Stimulated activated CD4-positive, alpha-beta T cell treated with anti-CD3 and anti-CD28 coated beads, TNF-alpha, amount 100 ng/mL, for 1 hour (primary cell): Measurements from ENCODE around the gene AP3D1.
"Not testable (repeated sequence)": the region's sequence is repeated elsewhere in the genome, so short reads cannot be mapped to it uniquely, and the experiment has no call there.

Experiments
- DNase-seq, 3 donors: peaks; one replicate each; pipeline ENCODE4 v3.0.0-alpha.2; 2020; ENCODE audit warnings: low read depth in 3 of 3, low spot score in 1 of 3

Gene AP3D1

DNA sequence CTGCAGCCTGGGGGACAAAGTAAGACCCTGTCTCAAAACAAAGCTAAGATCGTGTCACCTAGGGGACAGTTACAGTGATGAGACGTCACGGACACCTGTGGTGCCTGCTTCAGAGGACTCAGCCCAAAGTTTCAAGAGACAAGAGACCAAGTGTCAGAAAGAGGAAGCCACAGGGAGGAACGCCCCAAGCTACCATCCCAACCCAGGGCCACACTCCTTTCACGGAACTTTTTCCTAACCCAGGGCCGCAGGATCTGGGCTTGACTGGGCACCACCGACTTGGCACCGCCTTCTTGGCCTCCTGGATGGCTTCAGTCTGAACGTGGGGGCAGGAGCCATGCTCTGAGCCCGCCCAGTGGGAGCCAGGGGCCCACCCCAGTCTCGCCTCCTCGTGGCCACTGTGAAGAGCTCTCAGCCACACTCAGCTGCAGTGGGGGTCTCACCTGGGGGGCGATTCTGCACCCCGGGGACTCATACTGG is 63.7 kb downstream of the AP3D1 start:
- DNase-seq = no peak

DNA sequence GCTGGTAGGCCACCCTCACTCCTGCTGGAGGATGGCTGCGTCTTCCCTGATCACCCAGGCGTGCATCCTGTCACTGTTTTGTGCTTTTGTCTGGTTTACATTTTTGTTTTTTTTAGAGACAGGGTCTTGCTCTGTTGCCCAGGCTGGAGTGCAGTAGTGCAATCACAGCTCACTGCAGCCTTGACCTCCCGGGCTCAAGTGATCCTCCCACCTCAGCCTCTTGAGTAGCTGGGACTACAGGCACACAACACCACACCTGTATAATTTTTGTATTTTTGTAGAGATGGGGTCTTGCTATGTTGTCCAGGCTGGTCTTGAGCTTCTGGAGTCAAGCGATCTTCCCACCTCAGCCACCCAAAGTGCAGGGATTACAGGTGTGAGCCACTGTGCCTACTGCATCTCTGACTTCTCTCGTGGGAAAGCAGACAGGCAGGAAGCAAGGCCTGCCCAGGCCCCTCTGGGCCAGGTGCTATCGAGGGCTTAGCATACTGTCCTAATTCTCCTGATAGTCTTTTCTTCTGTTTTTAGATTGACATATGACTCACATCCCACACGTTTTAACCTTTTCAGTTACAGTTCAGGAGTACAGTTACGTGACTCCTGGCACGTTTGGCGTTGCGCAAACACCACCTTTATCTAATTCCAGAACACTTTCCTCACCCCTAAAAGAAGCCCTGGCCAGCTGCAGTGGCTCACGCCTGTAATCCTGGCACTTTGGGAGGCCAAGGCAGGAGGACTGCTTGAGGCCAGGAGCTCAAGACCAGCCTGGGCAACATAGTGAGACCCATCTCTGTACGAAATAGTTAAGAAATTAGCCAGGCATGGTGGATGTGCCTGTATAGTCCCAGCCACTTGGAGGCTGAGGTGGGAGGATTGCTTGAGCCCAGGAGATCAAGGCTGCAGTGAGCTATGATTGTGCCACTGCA is 64.4 kb downstream of the AP3D1 start:
- not testable (repeated sequence) for DNase-seq

DNA sequence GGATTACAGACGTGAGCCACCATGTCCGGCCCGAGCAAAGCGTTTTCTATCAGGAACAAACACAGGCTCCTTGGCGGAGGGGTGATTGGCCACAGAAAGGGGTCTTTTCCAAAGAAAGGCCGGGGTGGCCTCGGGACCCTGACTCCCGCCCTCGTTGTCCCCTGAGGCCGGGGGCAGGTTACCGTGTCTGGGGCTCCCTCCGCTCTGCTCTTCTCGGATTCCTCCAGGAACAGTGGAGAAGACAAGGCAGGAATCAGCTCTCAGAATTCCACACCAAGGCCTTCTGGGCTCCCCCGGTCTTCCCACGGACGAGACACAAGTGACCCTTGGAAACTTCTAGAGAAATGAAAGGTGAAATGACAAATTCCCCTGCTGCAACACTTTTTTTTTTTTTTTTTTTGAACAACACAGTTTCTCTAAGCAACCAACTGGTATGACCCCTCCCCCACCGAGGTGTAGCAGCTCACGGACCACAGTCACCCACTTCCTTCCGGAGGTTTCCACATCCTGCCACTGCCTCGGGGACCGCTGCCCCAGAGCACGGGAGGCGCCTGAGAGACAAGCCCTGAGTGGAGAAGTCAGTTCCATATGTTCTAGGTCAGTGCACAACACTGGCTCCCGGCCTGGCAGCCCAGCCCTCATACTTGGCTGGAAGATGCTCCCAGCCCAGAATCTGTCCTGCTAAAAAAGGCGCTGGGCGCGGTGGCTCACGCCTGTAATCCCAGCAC is 66.2 kb downstream of the AP3D1 start:
- DNase-seq = peak; percentile 66 to 95 (median 80)

DNA sequence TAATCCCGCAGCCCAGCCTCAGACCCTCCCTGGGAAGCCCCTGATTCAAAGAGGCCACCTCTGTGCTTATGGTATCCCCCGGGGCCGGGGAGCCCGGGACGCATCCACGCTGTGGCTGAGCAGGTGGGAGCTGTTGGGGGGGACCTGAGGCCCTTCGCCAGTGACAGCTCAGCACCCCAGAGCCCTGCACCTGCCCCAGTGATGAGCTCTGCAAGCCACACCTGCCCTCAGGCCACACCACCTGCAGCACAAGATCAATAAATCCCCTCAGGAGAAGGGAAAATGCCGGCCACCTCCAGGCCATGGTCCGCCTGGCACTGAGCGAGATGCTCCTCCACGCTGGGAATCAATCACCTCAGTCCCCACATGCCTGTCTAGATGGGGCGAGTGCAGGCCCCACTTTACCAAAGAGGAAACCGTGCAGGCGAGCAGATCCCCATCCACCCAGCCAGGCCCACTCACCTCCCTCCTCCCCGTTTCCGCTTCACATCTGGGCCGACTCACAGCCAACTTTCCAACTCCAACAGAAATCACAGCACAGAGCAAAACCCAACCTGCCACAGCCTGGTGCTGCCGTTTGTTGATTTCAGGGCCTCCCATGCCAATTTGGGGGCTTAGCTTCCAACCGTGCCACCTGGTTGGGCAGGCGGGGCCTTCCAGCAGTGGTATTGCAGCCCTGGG is 68.1 kb downstream of the AP3D1 start:
- DNase-seq = peak in 2 of 3 donors; percentile 44 to 59

DNA sequence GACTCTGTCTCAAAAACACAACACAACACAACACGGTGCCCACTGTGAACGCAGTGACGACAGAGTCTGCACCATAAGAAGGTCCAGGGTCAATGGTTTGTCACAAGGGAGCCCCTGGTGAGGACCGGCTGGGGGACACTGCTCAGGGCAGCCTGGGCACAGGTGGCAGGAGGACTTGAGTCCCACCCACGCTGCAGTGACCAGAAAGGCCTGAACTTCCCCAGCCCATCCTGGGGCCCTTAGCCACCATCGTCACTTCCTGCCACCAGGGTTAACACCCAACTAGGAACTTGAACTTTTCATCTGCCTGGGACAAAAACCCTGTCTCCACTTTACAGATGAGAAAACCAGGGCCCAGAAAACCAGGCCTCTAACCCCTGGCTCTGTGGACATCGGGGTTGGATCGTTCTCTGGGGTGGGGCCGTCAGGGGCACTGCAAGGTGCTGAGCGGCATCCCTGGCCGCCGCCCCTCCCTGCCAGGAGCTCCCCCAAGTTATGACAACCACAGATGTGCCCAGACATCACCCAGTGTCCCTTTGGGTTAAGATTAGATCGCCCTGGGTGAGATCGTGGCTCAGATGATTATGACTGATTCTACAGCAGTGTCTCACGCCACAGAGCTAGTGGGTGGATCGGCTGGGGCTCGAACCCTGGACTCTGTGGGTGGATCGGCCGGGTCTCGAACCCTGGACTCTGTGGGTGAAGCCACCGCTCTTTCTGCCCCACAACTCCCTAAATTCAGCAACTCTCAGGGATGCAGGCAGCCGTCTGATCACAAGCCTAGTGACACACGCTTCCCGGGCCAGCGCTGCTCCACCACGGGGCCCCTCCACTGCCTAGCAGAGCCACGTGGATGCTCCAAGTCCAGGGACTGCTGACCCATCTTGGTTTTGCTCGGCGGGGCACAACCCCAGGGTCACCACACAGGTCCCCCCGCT is 69.2 kb downstream of the AP3D1 start:
- no peak for DNase-seq

DNA sequence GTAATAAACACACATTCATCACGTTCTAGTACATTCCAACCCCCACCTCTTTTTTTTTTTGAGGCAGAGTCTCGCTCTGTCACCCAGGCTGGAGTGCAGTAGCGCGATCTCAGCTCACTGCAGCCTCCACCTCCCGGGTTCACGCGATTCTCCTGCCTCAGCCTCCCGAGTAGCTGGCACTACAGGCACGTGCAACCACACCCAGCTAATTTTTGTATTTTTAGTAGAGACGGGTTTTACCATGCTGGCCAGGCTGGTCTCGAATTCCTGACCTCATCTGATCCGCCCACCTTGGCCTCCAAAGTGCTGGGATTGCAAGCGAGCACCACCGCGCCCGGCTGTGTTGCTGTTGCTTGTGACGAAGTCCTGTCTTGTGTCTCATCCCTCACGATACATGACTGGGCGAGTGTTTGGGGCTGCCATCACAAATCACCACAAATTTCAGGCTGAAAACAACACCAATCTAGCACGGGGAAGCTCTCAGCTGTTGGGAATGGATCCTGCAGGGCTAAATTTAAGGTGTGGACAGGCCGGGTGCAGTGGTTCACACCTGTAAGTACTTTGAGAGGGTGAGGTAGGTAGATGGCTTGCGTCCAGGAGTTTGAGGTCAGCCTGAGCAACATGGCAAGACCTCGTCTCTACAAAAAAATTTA is 70.9 kb downstream of the AP3D1 start:
- DNase-seq = no peak

DNA sequence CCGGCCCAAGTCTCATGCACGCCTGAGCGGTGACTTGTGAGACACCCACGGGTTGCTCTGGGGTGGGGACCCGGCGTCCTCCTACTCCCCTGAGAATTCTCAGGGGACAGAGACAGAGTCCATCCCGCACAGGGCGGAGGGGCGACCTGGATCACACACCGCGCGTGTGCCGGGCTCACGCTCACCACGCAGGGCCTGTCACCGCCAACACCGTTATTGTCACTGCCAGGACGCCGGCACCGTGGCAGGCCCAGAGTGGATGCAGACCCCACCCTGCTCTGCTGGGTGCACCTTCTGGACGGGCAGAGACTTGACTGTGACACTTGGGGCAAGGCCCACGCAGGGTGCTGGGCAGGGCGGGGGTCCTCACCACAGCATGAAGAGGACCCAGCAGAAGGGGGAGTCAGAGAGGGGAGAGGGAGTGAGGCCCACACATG is 71.5 kb downstream of the AP3D1 start:
- no peak for DNase-seq

DNA sequence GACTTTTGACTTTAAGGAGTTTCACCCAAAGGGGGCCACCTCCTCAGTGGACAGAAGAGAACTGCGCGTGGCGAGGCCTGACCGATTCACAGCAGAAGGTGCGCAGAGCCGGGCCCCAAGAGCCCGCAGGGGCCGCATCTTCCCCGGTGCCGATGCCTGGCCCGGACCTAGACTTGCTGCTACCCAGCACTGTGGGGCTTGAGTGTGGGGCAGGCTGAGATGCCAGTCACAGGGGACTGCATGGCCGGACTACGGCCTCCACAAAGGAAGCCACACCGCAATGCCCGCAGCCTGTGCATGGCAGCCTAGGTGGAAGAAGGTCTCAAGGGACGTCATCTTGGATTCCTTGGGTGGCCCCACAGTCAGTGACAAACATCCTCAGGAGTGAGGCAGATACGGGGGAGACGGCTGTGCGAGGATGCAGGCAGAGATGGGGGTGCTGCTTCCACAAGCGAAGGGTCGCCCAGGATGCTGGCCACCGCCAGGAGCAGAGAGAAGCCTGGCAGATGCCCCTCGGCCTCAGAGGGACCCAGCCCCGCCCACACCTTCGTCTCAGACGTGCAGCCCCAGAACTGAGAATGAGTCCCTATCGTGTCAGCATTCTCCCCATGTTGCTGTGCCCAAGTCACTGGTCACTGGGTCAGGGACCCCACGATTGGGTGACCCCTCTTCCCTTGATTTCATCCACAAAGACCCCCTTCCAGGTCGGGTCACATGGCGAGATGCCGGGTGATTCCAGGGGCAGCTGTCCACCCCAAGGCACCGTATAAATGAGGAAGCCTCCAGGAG is 72.1 kb downstream of the AP3D1 start:
- no peak for DNase-seq

DNA sequence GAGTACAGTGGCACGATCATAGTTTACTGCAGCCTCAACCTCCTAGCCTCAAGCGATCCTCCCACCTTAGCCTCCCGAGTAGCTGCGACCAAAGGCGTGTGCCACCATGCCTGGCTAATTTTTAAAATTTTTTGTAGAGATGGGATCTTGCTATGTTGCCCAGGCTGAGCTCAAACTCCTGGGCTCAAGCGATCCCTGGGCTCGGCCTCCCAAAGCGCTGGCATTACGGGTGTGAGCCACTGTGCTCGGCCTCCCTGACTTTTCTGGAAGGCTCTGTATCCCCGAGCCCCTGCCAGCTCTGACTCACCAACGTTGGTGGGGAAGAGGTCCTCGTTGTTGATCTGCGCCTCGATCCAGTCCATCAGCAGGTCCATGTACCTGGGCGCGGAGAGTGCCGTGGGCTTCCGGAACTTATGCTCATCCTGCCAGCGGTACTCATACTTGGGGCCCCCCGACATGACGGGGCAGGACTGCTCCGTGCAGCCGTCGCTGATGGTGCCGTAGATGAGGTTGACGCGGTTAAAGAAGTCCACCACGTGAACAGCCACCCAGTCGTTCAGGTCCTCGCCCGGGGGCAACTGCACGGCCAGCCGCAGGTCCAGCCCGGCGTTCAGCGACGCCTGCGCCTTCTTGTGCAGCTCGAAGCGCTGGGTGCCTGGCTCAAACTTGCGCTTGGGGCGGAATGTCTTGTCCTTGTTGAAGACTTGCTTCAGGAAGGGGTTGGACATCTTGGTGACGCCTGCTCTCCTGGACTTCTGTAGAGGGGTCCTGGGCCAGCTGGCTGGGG is 73.3 kb downstream of the AP3D1 start:
- no peak for DNase-seq

DNA sequence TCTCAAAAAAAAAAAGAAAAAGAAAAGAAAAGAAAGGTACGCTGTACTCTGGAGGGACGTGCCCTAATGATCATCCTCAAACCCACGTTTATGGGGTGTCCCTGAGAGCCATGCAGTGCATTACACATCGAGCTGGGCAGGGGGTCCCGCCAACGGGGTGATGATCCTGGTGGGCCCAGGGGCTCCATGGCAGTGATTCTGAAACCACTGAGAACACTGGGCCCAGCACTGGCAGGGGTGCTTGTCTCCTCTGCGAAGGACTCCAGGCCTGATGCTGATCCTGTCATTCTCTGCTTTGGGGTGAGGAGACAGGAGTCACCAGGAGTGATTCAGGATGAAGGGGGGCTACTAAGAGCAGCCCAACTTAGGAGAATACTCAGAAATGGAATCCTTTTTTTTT is 74.0 kb downstream of the AP3D1 start:
- DNase-seq = no peak

DNA sequence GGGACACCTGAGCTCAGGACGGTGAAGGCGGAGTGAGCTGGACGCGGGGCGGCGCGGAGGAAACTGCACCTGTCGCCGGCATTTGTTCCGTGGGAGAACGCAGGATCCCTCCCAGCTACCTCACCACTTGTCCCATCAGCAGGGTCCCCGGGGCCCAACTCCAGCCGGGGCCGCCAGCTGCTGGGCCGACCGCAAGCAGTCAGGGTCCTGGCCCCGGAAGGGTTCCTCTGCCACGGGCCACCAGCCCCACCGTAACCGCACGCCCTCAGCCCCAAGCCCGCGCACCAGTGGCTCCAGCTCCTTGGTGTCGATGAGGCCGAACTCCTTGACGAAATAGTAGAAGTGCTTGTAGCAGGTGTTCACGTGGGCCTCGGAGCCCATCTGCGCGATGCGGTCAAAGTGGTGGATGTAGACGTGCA is 74.8 kb downstream of the AP3D1 start:
- no peak for DNase-seq

DNA sequence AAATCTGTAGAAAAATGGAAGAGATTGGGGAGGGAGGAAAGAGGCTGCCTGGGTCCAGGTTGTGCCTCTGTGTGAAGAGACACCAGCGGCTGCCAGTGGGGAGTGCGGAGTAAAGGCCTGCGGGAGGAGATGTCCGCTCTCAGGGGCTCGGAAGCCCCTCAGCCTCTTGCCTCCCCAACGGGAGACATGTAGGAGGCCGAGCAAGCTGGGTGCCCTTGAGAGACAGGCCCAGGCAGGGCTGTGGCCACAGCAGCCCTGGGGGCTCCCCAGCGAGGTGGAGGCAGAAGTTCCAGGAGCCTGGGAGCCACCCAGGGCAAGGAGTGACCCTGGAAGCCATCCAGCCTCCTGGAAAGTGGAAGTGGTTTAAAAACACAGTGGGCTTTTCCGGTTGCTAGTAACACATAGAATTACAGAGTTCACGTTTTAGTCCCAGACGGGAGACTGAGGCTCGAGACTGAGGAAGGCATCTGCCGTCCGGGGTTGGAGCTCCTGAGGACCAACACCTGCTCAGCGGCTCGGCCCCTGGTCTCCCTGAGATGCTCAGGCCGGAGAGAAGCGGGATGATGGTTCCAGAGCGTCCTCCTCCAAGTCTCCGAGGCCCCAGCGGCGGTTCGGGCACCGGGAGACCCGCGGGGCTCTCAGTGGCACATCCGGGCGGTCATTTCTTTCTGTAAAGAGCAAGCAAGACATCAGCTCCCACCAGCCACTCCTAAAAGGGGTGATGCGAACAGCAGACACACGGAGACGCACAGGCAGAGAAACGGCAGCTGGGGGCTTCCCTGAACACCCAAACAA is 78.4 kb downstream of the AP3D1 start:
- no peak for DNase-seq

DNA sequence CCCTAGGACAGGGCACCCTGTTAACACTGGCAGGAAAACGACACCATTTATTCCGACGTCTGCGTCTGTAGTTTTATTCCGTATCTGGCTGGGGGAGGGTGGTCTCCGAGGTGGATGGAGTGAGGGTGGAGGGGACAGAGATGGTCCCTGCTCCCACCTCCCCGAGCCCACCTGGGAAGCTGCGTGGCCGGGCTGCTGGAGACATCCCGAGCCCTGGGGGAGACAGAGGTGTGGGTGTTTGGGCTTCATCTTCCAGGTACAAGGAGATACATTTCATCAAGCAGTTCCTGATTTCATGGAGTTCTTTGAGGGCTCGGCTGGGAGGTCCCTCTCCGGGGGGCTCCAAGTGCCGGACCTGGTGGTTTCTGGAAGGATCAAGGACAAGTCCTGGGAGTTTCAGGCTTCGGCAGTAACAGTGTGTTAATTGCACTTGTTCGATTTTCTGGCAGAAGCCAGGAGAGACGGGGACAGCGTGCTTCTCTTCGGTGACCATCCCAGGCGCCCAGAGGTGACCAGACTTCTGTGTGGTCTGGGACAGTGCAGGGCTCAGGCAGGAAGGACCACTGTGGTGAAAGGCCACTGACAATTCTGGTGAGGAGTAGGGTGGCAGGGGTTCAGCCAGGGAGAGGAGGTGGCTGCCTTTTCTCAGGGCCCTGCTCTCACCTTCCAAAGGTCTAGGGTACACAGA is 80.2 kb downstream of the AP3D1 start:
- no peak for DNase-seq

DNA sequence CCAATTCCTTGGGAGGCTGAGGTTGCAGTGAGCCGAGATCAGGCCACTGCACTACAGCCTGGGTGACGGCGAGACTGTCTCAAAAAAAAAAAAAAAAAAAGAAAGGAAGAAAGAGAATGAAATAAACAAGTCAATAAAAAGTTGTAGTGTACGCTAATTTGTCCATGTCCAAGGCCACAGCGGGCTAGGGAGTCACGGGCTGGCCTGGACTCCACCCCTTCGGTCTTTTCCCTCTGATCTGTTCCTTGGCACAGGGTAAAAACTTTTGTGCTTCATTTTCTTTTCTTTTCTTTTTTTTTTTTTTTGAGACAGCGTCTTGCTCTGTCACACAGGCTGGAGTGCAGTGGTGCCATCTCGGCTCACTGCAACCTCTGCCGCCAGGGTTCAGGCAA is 80.9 kb downstream of the AP3D1 start:
- DNase-seq = no peak

DNA sequence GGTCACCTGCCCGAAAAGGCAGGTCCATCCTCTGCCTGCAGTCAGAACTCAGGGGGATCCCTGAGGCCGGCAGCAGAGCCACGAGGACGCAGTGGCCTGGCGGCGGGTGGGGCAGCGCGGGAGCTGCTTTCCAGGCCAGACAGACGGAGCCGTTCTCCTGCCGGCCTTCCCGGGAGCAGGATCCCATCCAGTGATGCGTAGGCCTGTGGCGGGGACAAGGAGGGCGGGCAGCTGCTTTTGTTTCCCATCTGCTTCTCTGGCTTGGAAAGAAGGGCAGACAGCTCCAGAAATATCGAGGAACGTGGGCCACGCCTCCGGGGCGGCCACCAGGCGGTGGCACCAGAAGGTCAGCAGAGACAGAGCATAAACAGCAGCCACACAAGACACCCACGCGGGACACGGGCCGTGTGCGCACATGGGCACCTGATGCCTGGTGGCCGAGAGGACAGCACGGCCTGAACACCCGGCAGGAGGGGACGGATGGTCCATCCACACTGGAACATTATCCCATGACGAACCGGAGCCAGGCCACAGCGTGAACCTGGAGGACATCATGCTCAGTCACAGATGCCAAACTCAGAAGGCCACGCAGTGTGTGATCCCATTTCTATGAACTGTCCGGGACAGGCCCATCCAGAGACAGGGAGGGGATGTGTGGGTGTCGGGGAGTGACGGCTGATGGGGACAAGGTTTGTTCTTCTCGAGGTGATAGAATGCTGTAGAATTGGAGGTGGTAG is 86.4 kb downstream of the AP3D1 start:
- DNase-seq = no peak

DNA sequence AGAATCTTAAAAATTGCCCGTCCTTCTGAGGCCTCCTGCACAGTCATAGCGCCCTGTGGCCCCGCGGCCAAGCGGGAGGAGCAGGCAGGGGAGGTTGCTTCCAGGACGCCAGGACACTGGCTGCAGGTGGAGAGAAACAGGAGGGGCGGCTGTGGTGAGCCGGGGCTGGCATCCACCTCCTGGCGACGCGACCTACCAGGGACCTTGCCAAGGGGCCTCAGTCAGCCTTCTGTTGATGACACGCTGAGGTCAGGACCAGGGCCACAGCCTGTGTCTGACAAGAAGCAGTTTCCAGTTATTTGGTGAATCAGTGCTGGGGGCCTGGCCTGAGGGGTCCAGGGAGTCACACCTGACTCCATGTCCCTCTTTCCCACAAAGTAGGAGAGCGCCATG is 87.0 kb downstream of the AP3D1 start:
- no peak for DNase-seq
